T-cell (primary cell): ENCODE data around the gene TLE2. TPM values are rescaled to one million over a fixed set of nuclear protein-coding genes. Genes with fewer than 3 reads are reported as not detected.

Experiments used
- ATAC-seq, 4 experiments: fragments of 200-7000 bp in 3 of 4; fragments of 150-1000 bp in 1 of 4; cut with Tn5 transposase; replicated peaks in 1 of 4; 1 replicate in 3 of 4; 2 replicates in 1 of 4; pipeline ENCODE4 v1.10.0; 2021; ENCODE audit warnings: moderate library complexity in 3 of 4, mild to moderate bottlenecking in 2 of 4, moderate number of reproducible peaks in 1 of 4
- CTCF ChIA-PET, 2 donors: fragments of 300-600 bp; sonication (Branson Sonifier 250); formaldehyde crosslinking; loops; one replicate each; lab custom pipeline; 2022; ENCODE audit warnings: antibody characterized with exemption in 2 of 2; lab: Charles Lee
- POLR2A ChIA-PET, 2 donors: fragments of 300-600 bp; sonication (Branson Sonifier 250); formaldehyde crosslinking; loops; one replicate each; lab custom pipeline; 2022; ENCODE audit warnings: antibody characterized with exemption in 2 of 2; lab: Charles Lee
- DNase-seq, 35 experiments: peaks; one replicate each; pipeline versions ENCODE4 v3.0.0 to v3.0.0-alpha.2; 2013 to 2023
- H3K27ac ChIP-seq: one replicate; pipeline ENCODE4 v1.5.1; 2013; ENCODE audit warnings: low read length
- H3K27me3 ChIP-seq, 2 experiments: replicated peaks in 1 of 2; 1 replicate in 1 of 2; 2 replicates in 1 of 2; pipeline versions ENCODE4 v1.6.1 to v1.7.0; 2013; ENCODE audit warnings: low read length in 1 of 2, mixed read lengths in 1 of 2; ENCODE audit not compliant: control insufficient read depth in 2 of 2, insufficient read depth in 2 of 2; ENCODE audit errors: extremely low read depth in 1 of 2
- H3K36me3 ChIP-seq, 2 donors: 1 replicate in 1 of 2; 2 replicates in 1 of 2; pipeline versions ENCODE4 v1.6.1 to v1.7.0; 2013; ENCODE audit warnings: low read length in 1 of 2; ENCODE audit not compliant: control insufficient read depth in 2 of 2, insufficient read depth in 1 of 2; ENCODE audit errors: extremely low read depth in 1 of 2
- H3K4me1 ChIP-seq, 2 experiments: 1 replicate in 1 of 2; 2 replicates in 1 of 2; pipeline versions ENCODE4 v1.6.1 to v1.7.0; 2013; ENCODE audit warnings: low read length in 2 of 2, mixed read lengths in 1 of 2; ENCODE audit not compliant: insufficient read depth in 2 of 2, control insufficient read depth in 1 of 2; ENCODE audit errors: extremely low read depth in 1 of 2
- H3K4me3 ChIP-seq, 2 donors: 1 replicate in 1 of 2; 2 replicates in 1 of 2; pipeline versions ENCODE4 v1.5.1 to v1.7.0; 2013; ENCODE audit warnings: mild to moderate bottlenecking in 2 of 2, low read length in 1 of 2, moderate library complexity in 1 of 2; ENCODE audit not compliant: control insufficient read depth in 1 of 2; ENCODE audit errors: extremely low read depth in 1 of 2
- H3K9me3 ChIP-seq: 2 replicates; pipeline ENCODE4 v1.7.0; 2013
- H3K27ac Mint-ChIP-seq, 2 donors: one replicate each; pipeline ENCODE4 v1.8.0; 2020 to 2021; ENCODE audit warnings: mild to moderate bottlenecking in 2 of 2, mixed read lengths in 2 of 2
- H3K27me3 Mint-ChIP-seq, 2 donors: one replicate each; pipeline ENCODE4 v1.8.0; 2021 to 2022; ENCODE audit warnings: mixed read lengths in 2 of 2
- H3K36me3 Mint-ChIP-seq: one replicate; pipeline ENCODE4 v1.8.0; 2021; ENCODE audit warnings: mixed read lengths
- H3K4me1 Mint-ChIP-seq, 3 donors: one replicate each; pipeline ENCODE4 v1.8.0; 2020 to 2022; ENCODE audit warnings: mixed read lengths in 3 of 3, mild to moderate bottlenecking in 1 of 3
- H3K4me3 Mint-ChIP-seq, 3 donors: one replicate each; pipeline ENCODE4 v1.8.0; 2020 to 2022; ENCODE audit warnings: mild to moderate bottlenecking in 3 of 3, mixed read lengths in 3 of 3, moderate library complexity in 3 of 3
- H3K9me3 Mint-ChIP-seq, 3 donors: one replicate each; pipeline ENCODE4 v1.8.0; 2020 to 2022; ENCODE audit warnings: mixed read lengths in 3 of 3
- WGBS: methylation state at CpG from one replicate; pipeline ENCODE4 v1.1.5; 2013; ENCODE audit warnings: missing lambda C conversion rate; ENCODE audit not compliant: insufficient coverage; 5-methylcytosine and 5-hydroxymethylcytosine counted together
- total RNA-seq, 35 experiments: library from RNA in 6 of 35; stranded (reverse) in 6 of 35; fragments of 120-200 nt in 1 of 35; gene quantifications; one replicate each; pipeline versions ENCODE4 v1.2.1 to v1.2.4 and lab custom pipeline; 2013 to 2026

The TLE2 gene
- total RNA-seq, 5 donors from 2014 or later (not counting 1 experiment from before 2014, with no cell fraction given) = 16.7 to 29.7 (median 21.5) TPM

GRCh38 chr19:2983351-2984214, 45.5 kb downstream of the TLE2 start:
- H3K27ac ChIP-seq = no peak overlapping the region
- H3K27me3 Mint-ChIP-seq = peaks cover 10 to 13% of the 10 kb centered on the region in 2 donors
- ATAC-seq (peak in 1 of 4 experiments; percentile 13), DNase-seq (no peak)
- peaks cover 0 to 4% of the 10 kb centered on the region in 2 experiments for H3K4me1 ChIP-seq
- H3K9me3 Mint-ChIP-seq = no peaks in the 10 kb centered on the region
- no peak overlapping the region for H3K4me3 ChIP-seq
- CTCF ChIA-PET = no interaction called here
- POLR2A ChIA-PET = no interaction called here
- no peak overlapping the region for H3K27ac Mint-ChIP-seq
- no peaks in the 10 kb centered on the region for H3K36me3 Mint-ChIP-seq
- peak overlapping the region in 1 of 3 donors; percentile 7 for H3K4me3 Mint-ChIP-seq
- H3K27me3 ChIP-seq = peaks cover 0 to 42% of the 10 kb centered on the region in 2 experiments
- H3K9me3 ChIP-seq = no peaks in the 10 kb centered on the region
- WGBS = 36% methylated on average over 21 of the region's 24 CpGs
- no peaks in the 10 kb centered on the region for H3K36me3 ChIP-seq
- H3K4me1 Mint-ChIP-seq = peaks cover 0 to 3% (median 0%) of the 10 kb centered on the region in 3 donors

- no peaks in the 10 kb centered on the region for H3K9me3 ChIP-seq
- H3K27me3 ChIP-seq = peaks cover 0 to 46% of the 10 kb centered on the region in 2 experiments
- no peak overlapping the region for H3K27ac ChIP-seq
- ATAC-seq (no peak), DNase-seq (no peak)
- no peaks in the 10 kb centered on the region for H3K36me3 Mint-ChIP-seq
- H3K36me3 ChIP-seq = no peaks in the 10 kb centered on the region
- H3K4me3 Mint-ChIP-seq = peak overlapping the region in 1 of 3 donors; percentile 7
- H3K4me1 ChIP-seq = peaks cover 0 to 4% of the 10 kb centered on the region in 2 experiments
- CTCF ChIA-PET = no interaction called here
- WGBS = 53% methylated on average over 8 of the region's 10 CpGs
- POLR2A ChIA-PET = no interaction called here
- peaks cover 0 to 3% (median 0%) of the 10 kb centered on the region in 3 donors for H3K4me1 Mint-ChIP-seq
- H3K9me3 Mint-ChIP-seq = no peaks in the 10 kb centered on the region
- no peak overlapping the region for H3K4me3 ChIP-seq
- peaks cover 10 to 13% of the 10 kb centered on the region in 2 donors for H3K27me3 Mint-ChIP-seq
- H3K27ac Mint-ChIP-seq = no peak overlapping the region
Observed at GRCh38 chr19:2982983-2983350, 46.1 kb downstream of the TLE2 start.

- Mint-ChIP-seq H3K9me3 (no peaks in the 10 kb centered on the region), H3K27me3 (peaks cover 10 to 13% of the 10 kb centered on the region in 2 donors), H3K4me1 (peaks cover 0 to 3% (median 2%) of the 10 kb centered on the region in 3 donors), H3K36me3 (no peaks in the 10 kb centered on the region), H3K27ac (no peak overlapping the region), H3K4me3 (no peak overlapping the region)
- peaks cover 0 to 42% of the 10 kb centered on the region in 2 experiments for H3K27me3 ChIP-seq
- ChIA-PET POLR2A (no interaction called here), CTCF (no interaction called here)
- no peak for ATAC-seq
- H3K4me3 ChIP-seq = no peak overlapping the region
- peaks cover 0 to 8% of the 10 kb centered on the region in 2 experiments for H3K4me1 ChIP-seq
- H3K36me3 ChIP-seq = no peaks in the 10 kb centered on the region
- DNase-seq = no peak
- WGBS = 86% methylated on average over 5 of the region's 8 CpGs
- H3K27ac ChIP-seq = no peak overlapping the region
- H3K9me3 ChIP-seq = no peaks in the 10 kb centered on the region
Observed at GRCh38 chr19:2982561-2982960, 46.5 kb downstream of the TLE2 start.

GRCh38 chr19:2981898-2982297, 47.2 kb downstream of the TLE2 start:
- Mint-ChIP-seq H3K27ac (no peak overlapping the region), H3K36me3 (no peaks in the 10 kb centered on the region), H3K4me3 (no peak overlapping the region), H3K27me3 (peaks cover 12 to 13% of the 10 kb centered on the region in 2 donors), H3K4me1 (peaks cover under 1 to 6% (median 4%) of the 10 kb centered on the region in 3 donors), H3K9me3 (no peaks in the 10 kb centered on the region)
- DNase-seq (no peak), ATAC-seq (no peak)
- Histone ChIP-seq H3K36me3 (no peaks in the 10 kb centered on the region), H3K9me3 (no peaks in the 10 kb centered on the region), H3K27me3 (peaks cover 0 to 36% of the 10 kb centered on the region in 2 experiments), H3K4me3 (no peak overlapping the region), H3K4me1 (peaks cover 2 to 14% of the 10 kb centered on the region in 2 experiments), H3K27ac (no peak overlapping the region)
- WGBS = 88% methylated on average over 5 of the region's 5 CpGs
- CTCF ChIA-PET = no interaction called here
- POLR2A ChIA-PET = no interaction called here

- Mint-ChIP-seq H3K27me3 (peaks cover 16 to 17% of the 10 kb centered on the region in 2 donors), H3K27ac (no peak overlapping the region), H3K9me3 (no peaks in the 10 kb centered on the region), H3K4me1 (peaks cover 14 to 19% (median 16%) of the 10 kb centered on the region in 3 donors), H3K36me3 (no peaks in the 10 kb centered on the region), H3K4me3 (no peak overlapping the region)
- H3K4me1 ChIP-seq = peaks cover 7 to 28% of the 10 kb centered on the region in 2 experiments
- no peak for ATAC-seq
- H3K36me3 ChIP-seq = no peaks in the 10 kb centered on the region
- no peak overlapping the region for H3K27ac ChIP-seq
- ChIA-PET POLR2A (no interaction called here), CTCF (interaction anchor here in 1 of 2 donors (0.7 to 2.0 kb wide), 2 partner anchors 13 to 28 kb away, joined by 4 to 7 read pairs; no protein-coding TSS in a partner anchor)
- H3K27me3 ChIP-seq = peaks cover 0 to 35% of the 10 kb centered on the region in 2 experiments
- DNase-seq = no peak
- no peak overlapping the region for H3K4me3 ChIP-seq
- 89% methylated on average over 4 of the region's 9 CpGs for WGBS
- no peaks in the 10 kb centered on the region for H3K9me3 ChIP-seq
Observed at GRCh38 chr19:2978772-2979171, 50.3 kb downstream of the TLE2 start.

GRCh38 chr19:2978166-2978767, 50.8 kb downstream of the TLE2 start:
- POLR2A ChIA-PET = no interaction called here
- ATAC-seq (no peak), DNase-seq (no peak)
- Mint-ChIP-seq H3K9me3 (no peaks in the 10 kb centered on the region), H3K4me1 (peaks cover 14 to 16% (median 16%) of the 10 kb centered on the region in 3 donors), H3K27ac (no peak overlapping the region), H3K27me3 (peaks cover 12 to 13% of the 10 kb centered on the region in 2 donors), H3K36me3 (no peaks in the 10 kb centered on the region), H3K4me3 (peak overlapping the region in 1 of 3 donors; percentile 92)
- H3K4me3 ChIP-seq = no peak overlapping the region
- H3K4me1 ChIP-seq = peaks cover 7 to 27% of the 10 kb centered on the region in 2 experiments
- no peaks in the 10 kb centered on the region for H3K9me3 ChIP-seq
- H3K27me3 ChIP-seq = peaks cover 0 to 34% of the 10 kb centered on the region in 2 experiments
- 89% methylated on average over 10 of the region's 11 CpGs for WGBS
- H3K27ac ChIP-seq = no peak overlapping the region
- no peaks in the 10 kb centered on the region for H3K36me3 ChIP-seq
- CTCF ChIA-PET = interaction anchor here in 1 of 2 donors (2.0 kb wide), 1 partner anchor 28 kb away, joined by 7 read pairs; no protein-coding TSS in a partner anchor
